Activated CD8-positive, alpha-beta memory T cell treated with anti-CD3 and anti-CD28 coated beads, Interleukin-2, amount 50 U/mL, for 48 hours (primary cell): ENCODE measurements around the gene AGAP1.

Experiments used
- DNase-seq: peaks from one replicate; pipeline ENCODE4 v3.0.0-alpha.2; 2020

The AGAP1 gene

GRCh38 chr2:235492850-235493344 is 946 bp upstream of the AGAP1 start:
- DNase-seq: no peak

DNA sequence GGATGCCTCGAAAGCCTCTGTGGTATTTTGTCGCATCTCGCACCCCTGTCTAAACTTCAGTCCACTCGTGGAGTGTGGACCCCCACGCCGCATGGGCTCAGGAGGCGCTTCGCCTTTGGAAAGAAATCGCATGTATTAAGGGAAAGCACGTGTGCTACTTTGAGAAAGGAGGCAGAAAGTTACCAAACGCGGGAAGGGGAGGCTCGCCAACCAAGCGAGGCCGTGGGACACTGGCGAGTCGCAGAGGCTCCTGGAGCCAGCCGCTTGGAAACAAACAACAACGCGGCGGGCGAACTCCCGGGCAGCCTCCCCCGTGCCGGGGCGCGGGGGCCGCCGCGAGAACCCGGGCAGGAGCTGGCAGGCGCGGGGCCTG is 455 bp upstream of the AGAP1 start:
- no peak for DNase-seq

GRCh38 chr2:235494716-235495372 is 1.0 kb downstream of the AGAP1 start:
- DNase-seq: peak; percentile 59

- no peak for DNase-seq
Measured at GRCh38 chr2:235495373-235496238, 1.8 kb downstream of the AGAP1 start.

GRCh38 chr2:235496239-235496621 is 2.4 kb downstream of the AGAP1 start:
- no peak for DNase-seq

DNA sequence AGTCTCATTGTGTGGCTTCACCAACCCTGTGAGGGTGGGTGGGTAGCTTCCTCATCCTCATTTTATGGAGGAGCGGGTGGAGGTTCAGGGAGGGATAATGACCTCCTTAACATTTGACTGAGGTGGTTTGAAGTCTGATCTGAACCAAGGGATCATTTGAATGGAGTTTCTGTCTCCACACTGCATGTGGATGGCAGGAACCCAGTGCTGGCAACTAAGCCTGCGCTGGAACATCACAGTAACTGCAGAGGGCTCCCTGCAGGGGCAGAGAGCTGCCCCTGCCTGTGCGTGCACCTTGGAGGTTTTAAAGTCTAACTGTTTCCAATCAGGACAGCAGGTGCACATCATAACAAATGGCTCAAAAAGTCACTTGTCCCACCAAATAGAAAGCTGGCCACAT is 3.3 kb downstream of the AGAP1 start:
- no peak for DNase-seq

- no peak for DNase-seq
Measured at GRCh38 chr2:235498541-235498940, 4.7 kb downstream of the AGAP1 start.

DNA sequence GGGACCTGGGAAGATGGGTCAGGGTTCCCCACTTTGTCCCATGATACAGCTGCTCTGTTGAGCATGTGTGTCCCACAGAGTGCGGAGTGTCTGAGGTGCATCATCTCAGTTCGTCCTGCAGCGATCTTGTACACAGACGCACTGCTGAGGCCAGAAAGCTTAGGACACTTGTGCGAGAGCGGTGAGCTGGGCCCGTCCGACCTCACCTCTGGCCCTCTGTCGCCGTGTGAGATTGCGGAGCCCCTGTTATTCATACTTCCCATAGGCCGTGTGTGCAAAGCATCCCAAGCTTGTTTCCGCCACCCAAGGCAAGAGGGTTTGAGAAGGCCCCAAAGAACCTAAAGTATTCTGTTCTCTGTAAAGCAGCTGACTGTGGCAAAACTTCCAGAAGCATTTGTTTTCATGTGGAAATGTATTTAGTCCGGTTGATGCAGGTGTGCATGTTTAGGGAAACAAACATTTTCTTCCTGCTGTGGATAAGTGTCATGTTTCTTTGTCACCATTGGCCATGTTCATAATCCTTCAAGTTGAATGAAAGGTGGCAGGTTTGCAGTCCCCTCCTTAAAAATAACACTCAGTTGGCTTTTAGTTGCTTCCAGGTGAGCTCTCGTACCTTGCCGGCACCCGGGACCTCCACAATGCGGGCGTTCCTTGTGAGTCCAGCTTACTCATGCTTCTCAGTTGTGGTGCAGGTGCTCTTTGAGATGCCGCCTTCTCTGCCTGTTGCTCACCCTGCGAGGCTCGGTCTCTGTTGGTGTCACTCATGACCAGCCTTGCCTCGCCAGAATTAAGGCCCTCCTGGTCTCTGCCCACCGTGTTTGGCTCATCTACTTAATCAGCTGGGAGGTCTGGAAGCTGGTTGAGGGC is 5.3 kb downstream of the AGAP1 start:
- no peak for DNase-seq

- no peak for DNase-seq
Measured at GRCh38 chr2:235500110-235500760, 6.4 kb downstream of the AGAP1 start.

DNA sequence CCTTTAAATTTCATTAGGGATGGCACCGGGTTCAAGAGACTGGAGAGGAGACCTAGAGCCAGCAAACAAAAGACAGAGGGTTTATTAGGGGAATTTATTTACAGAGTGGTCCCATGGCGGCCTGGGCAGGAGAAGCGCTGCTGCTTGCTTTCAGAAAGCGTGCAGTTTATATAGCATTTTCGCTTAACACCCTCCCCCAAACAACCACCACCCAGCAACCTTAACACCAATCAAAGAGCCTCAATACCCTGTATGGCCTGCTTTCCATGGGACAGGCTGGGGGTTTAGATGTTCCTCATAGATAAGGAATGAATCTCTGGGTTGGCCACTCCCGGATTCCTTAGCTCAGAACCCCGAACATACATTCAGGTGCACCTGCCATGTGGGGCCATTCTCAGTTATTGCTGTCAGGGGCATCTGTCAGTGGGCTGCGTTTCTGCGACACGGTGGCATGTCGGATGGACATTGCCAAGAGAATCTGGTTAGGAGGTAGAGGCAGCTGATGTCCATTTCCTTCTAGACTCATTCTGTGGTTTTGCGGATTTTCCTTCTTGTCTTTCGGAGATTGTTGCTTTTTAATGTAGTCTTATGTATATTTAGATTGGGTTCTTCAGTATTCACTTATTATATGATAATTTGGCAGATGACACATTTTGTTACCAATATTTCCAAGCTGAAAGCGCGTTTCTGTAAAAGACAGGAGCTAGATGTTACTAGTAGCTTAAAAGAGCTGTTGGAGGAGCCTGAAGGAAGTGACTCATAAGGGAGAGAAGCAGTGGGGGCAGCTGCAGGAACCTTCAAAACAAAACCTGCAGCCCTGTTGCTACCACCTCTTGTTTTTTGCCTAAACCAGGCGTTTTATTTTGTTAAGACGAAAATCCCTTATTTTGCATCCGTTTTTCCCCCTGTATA is 7.2 kb downstream of the AGAP1 start:
- DNase-seq: no peak

GRCh38 chr2:235501673-235502031 is 7.8 kb downstream of the AGAP1 start:
- no peak for DNase-seq

DNA sequence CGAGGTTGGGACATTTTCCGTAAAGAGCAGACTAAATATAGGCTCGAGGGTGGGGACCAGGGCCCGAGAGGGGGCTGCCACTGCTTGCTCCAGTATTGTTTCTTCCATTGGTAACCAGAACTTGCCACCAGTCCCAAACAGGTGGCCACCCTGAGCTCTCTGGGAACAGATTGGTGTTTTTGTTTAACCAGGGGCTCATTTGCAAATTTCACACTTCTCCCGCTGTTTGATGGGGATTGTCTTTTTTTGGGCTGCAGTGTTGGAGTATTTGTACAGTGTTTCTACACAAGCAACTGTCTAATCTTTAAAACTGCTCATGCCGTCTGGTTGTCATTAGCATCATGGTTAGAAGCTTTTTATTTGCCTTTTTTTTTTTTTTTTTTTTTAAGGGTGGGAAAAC is 8.5 kb downstream of the AGAP1 start:
- DNase-seq: no peak

GRCh38 chr2:235504441-235505180 is 10.8 kb downstream of the AGAP1 start:
- no peak for DNase-seq

DNA sequence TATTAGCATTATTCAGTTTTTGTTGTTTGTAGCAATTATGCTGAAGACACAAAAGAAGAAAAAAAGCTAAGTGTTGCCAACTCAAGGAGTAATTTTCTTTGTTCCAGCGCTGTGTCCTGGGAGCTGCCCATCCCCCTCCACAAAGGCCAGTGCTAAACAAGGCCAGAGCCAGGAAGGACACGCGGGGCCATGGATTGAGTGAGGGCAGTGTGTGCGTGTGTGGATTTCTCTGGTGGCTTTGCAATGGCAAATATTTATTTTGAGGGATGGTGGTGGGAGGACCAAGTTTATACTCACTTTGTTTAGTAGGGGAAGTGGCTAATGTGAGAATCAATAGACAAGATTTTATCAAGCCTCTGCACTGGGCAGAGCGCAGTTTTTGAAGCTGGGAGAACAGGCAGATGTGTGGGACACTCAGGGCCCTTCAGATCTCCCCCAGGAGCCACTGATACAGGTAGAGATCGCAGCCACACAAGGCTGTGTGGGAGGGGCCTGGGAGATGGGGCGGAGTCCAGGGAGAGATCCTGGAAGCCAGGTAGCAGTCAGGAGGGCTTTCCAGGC is 11.4 kb downstream of the AGAP1 start:
- DNase-seq: no peak

DNA sequence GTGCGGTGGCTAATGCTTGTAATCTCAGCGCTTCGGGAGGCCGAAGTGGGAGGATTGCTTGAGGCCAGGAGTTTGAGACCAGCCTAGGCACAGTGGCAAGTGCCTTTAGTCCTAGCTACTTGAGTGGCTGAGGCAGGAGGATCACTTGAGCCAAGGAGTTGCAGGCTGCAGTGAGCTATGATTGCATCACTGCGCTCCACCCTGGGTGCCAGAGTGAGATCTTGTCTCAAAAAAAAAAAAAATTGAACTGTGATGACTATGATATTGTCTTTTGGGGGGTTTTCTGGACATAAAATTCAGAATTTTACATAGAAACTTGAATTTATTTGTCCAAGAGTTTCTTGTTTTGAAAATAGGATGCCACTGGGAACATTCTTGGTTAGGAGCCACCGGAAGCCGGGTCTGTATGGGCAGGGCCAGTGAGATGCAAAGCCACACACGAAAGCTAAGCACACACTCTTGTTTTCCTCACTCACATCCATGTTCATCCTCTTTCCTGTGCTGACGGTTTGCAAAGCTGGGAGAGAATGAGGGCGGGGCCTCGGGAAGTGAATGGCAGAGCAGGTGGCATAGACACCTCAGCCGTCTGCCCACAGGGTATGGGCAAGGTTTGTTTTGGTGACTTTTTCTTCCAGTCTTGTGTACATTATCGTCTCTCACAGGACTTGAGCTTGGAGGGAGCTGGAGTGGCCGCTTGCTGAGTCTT is 12.6 kb downstream of the AGAP1 start:
- DNase-seq: no peak

DNA sequence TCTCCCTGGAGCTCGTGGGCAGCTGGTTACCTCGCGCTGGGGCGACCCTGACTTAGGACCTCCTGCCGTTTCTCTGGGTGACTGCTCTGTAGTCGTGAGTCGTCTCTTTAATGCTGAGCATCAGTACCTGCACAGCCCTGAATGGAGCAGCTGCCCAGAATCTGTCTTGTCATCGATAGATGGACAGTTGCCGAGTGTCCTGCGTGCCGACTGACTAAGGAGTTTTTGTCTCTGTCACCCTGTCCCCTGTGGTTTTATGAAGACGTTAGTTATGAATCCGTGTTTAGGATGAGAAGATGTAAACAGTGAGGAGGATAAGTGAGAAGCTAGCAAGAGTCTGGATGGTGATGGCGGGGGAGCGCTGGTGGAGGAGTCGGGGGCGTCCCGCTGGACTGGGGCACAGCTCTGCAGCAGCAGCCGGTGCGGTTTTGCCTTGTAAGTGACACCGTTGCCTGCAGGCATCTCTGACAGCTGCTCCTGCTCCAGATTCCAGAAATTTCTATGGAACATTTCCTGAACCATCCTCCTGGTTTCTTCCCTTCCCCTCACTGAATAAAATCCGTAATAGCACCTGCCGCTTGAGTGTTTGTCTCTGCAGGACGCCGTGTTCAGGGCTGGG is 13.3 kb downstream of the AGAP1 start:
- no peak for DNase-seq

DNA sequence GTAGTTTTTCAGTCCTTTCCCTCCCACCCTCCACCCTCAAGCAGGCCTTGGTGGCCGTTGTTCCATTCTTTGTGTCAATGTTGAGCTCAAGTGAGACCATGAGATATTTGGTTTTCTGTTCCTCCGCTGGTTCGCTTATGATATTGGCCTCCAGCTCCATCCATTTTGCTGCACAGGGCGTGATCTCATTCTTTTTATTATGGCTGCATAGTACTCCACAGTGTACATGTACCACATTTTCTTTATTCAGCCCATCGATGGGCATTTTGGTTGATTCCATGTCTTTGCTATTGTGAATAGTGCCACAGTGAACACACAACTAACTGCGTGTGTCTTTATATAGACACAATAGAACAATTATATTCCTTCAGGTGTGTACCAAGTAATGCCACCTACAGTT is 14.1 kb downstream of the AGAP1 start:
- no peak for DNase-seq

DNA sequence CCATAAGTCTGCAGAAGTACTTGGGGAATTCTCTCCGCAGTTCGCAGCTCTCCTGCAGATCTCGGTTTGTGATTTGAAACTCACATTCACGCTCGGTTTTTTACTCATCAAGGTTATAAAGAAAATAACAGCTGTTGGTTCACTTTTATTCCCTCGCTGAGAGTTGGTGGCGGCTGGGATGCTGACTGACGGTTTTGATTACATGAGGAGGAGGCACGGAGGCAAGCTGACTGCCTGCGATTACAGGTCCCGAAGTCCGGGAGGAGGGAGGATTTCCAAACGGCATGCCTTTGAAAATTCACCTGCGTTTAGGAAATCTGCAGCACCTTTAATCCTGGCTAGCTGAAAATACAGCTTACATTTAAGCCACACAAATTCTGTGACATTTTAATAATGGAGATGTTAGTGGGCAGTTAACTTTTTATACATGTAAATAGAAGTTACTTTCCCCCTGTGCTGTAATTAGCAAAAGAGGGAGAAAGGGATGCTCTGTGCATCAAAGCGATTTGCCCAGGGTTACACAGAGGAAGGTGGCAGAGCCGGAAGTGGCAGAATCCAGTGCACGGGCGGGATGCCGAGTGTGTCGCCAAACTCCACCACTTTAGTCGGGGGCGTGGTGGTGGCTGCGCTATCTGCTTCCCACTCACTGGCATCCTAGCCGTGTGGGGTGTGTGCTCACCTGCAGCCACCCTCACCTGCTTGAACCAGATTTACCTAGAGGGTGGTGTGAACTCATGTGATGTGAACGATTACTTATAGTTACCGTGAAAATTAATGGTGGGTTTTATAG is 14.7 kb downstream of the AGAP1 start:
- DNase-seq: no peak

DNA sequence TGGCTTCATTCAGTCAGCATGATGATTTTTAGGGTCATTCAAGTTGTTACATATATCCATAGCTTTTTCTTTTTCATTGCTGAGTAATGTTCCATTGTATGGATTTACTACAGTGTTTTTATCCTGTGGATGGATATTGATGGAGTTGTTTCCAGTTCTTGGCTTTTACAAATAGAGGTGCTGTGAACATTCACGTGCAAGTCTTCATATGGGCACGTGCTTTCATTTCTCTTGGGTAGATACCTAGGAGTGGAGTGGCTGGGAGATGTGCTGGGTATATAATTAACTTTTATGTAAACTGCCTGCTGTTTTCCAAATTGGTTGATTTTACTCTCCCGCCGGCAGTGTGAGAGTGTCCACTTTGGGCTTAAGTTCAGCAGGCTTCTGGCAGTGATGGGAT is 16.5 kb downstream of the AGAP1 start:
- no peak for DNase-seq
